ENCODE data around the gene ARFIP1.
A peak's percentile ranks its signal among the peaks of the same experiment; 100 is the strongest.
"Not testable (repeated sequence)": the region's sequence is repeated elsewhere in the genome, so short reads cannot be mapped to it uniquely, and the experiment has no call there.

ARFIP1 gene

DNA sequence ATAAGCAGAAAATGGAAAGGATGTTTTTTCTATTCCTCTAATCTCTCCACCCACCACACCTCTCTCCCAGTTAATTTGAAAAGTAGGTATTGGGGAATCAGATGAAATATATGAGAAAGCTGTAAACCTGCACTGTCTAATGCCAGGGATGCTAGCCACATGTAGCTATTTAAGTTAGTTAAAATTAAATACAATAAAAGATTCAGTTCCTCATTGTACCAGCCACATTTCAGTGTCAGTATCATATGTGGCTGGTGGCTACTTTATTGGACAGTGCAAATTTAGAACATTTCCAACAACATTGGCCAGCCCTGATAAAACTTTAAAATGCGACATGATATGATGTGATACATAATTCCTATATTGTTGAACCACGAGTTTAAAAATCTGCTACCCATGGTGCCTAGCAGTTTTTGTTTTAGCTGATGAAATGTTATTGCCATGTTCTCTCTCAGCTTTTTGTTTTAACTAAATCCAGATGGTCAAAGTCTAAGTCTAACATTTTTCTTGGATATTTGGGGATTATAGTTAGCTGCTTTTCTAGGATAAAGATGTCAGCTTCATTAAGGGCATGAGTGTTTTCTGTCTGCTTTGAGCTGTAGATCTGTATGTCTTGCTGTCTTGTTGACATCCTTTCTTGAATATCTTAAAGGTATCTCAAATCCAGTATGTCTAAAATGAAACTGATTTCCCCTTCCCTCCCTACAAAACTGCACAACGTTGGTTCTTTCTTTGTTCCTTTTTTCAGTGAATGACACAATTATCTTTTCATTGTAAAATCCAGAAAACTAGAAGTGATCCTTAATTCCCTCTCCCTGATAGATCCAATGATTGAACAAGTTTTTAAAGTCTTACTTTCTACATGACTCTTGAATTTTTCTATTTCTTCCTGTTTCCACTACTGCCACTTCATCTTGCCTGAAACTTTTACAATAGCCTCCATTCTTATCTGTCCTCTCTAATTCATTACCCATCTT is 6.2 kb downstream of the ARFIP1 start:
- DNase-seq (ENCODE audit: low spot score) = peak; percentile 9

DNA sequence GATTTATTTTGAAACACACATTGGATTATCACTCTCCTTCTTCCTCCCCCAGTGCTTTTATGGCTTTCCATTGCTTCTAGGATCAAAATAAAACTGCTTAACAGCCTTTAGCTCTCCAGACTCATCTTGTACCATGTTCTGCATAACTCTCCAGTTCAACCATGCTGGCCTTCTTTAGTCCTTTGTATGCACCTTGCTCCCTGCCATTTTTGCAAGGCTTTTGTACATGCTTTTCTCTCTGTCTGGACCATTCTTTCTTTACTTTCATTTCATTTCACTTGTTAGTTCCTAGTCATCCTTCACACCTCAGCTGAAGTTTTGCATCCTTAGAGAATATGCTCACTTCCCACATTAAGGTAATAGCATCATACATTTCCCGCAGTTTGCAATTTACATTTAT is 6.9 kb downstream of the ARFIP1 start:
- DNase-seq (ENCODE audit: low spot score) = no peak

DNA sequence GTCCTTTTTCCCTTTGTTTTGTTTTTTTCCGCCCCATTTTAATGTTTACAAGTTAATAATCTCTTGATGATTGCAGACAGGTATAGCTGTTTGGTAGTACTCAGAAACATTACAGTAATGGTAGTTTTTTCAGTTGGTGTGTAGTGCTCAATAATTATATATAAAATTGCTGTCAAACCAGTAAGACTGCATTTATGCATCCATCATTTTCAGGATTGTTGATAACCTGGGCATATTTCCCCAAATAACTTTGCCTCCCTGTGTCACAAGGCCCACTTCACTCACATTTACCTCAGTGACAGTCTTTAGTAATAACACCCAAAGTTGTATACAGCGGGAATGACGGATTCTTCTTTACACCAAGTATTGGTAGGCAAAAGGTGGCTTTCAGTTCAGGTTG is 16.1 kb downstream of the ARFIP1 start:
- DNase-seq (ENCODE audit: low spot score) = no peak

DNA sequence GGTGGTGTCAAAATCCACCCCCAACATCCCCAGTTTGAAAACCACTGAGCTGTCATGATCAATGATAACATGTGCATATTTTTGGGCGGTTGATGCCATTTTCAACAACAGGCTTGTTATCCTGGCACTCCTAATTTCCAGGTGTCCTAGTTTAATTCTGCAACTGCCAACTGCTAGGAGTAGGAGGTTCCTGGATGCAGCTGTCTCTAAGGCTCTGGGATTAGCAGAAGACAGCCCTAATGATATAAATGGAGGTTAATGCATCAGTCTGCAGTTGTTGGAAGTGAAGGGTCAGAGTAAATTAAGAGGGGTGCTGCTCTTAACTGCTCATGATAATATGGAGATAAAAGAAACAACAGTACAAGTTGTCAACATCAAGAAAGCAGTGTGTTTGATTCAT is 23.8 kb downstream of the ARFIP1 start:
- no peak for DNase-seq (ENCODE audit: low spot score)

DNA sequence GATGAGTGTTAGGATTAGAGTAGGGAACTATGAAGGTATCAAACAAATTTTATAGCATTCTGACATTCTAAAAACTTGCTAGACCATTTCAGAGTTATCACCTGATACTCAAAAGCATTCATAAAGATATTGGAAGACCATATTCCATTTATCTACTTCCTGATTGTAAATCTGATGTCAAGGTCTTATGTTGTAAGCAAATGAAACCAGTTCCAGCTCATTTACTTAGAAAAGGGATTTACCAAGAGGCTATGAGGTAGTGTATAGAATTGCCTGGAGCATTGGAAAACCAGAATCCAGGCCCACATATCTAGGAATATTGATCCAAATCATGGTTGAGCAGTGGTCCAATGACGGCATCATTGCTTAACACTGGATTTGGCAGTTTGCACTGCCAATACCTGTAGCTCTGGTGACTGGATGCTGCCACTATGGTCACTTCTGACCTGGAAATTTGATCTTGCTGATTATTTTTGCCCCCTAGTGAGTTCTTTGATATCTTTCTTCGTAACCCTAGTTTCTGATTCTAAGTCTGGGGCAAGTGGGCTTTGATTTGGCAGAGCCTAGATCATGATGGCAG is 25.4 kb downstream of the ARFIP1 start:
- no peak for DNase-seq (ENCODE audit: low spot score)

DNA sequence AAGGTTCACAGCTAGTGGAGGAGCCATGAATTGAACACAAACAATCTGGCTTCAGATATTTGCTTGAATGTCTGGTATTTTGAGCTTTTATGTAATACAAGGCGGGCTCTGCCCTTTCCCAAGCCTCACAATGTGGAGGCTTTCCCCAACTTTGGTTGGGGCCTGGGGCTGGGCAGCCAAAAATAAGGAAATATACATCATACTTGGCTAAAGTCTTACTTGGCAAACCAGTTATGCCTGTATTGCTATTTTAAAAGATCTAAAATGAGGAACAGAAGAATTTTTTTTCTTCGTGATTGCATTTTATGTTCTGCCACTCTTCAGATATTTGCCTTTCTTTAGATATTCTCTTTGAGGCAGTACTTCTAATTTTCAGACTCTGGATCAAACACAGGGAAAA is 26.1 kb downstream of the ARFIP1 start:
- no peak for DNase-seq (ENCODE audit: low spot score)

DNA sequence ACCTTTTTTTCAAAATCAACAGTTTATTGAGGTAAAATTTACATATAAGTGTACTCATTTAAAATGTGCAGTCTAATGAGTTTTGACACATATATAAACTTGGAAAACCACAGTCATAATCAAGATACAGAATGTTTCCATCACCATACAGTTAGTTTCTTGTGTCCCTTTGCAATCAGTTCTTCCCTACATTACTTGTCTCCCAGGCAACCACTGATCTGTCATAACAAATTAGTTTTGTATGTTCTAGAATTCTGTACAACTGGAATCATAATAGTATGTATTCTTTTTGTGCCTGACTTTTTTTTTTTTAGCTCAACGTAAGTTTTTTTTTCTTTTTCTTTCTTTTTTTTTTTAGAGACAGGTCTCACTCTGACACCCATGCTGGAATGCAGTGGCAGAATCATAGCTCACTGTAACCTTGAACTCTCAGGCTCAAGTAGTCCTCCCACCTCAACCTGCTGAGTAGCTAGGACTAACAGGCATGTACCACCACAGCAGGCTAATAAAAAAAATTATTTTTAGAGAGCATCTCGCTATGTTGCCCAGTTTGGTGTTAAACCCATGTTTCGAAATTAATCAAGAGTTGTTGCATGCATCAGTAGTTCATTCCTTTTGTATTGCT is 26.9 kb downstream of the ARFIP1 start:
- no peak for DNase-seq (ENCODE audit: low spot score)

DNA sequence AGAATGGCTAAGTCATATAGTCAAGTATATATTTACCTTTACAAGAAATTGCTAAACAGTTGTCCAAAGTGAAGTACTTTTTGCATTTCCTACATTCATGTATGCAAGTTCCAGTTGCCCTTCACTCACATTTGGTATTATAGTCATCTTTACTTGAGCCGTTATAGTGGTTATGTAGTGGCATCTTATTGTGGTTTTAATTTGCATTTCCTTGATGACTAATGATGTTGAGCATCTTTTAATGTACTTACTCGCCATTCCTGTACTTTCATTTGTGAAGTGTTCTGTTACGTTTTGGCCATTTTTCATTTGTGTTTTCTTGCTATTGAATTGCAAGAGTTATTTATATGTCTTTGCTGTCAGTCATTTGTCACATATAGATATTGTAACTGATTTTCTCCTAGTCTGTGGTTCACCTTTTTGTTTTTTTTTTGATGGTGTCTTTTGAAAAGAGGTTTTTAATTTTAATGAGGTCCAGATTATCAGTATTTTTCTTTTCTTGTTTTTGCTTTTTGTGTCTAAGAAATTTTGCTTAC is 27.6 kb downstream of the ARFIP1 start:
- no peak for DNase-seq (ENCODE audit: low spot score)

DNA sequence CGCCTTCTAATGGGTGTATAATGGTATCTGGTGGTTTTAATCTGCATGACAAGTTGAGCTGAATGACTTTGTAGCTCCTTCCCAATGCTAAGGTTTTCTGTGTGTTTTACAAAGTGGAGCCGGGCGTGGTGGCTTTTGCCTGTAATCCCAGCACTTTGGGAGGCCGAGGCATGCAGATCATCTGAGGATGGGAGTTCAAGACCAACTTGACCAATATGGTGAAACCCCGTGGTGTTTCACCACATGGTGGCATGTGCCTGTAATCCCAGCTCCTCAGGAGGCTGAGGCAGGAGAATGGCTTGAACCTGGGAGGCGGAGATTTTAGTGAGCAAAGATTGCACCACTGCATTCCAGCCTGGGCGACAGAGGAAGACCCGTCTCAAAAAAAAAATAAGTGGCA is 28.9 kb downstream of the ARFIP1 start:
- no peak for DNase-seq (ENCODE audit: low spot score)

DNA sequence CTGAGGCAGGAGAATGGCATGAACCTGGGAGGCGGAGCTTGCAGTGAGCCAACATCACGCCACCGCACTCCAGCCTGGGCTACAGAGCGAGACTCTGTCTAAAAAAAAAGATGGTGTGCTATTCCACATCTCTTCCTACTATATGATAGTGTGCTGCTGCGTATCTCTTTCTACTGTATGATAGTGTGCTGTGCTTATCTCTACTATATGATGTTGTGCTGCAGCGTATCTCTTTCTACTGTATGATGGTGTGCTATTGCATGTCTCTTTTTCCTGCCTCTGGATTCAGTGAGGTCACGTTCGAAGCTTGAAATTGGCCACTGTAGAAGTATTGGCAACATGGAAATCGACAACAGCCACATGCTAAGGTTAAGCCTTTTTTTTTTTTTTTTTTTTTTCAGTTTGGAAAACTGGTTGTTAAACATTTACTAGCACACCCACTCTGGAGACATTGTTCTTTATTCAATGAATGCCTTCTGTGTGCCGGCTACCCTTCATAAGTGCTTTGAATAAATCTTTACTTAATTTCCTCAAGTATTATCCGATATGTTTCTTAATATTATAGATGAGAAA is 31.0 kb downstream of the ARFIP1 start:
- no peak for DNase-seq (ENCODE audit: low spot score)

DNA sequence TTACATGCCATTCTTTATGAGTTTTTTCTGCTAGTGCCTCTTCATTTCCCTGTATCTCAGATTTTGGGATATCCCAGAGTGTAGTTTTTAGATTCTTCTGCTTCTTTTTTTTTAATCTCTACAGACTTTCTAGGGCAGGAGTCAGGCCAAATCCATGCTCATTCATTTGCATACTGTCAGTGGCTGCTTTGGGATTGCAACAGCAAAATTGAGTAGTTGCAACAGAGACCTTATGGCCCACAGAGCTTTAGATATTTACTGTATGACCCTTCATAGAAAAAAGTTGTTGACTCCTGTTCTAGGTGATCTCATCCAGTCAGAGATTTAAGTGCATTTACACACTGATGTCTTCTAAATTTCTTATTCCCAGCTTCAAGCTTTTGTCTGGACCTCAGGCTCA is 35.3 kb downstream of the ARFIP1 start:
- no peak for DNase-seq (ENCODE audit: low spot score)

DNA sequence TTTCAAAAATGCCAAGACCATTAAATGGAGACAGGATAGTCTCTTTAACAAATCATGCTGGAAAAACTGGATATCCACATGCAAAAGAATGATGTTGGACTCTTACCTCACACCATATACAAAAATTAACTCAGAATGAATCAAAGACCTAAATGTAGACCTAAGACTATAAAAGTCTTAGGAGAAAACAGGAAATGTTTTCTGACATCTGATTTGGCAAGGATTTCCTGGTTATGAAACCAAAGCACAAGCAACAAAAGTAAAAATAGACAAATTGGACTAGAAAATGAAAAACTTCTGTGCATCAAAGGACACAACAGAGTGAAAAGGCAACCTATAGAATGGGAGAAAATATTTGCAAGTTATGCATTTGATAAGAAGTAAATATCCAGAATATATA is 37.6 kb downstream of the ARFIP1 start:
- DNase-seq (ENCODE audit: low spot score) = no peak

DNA sequence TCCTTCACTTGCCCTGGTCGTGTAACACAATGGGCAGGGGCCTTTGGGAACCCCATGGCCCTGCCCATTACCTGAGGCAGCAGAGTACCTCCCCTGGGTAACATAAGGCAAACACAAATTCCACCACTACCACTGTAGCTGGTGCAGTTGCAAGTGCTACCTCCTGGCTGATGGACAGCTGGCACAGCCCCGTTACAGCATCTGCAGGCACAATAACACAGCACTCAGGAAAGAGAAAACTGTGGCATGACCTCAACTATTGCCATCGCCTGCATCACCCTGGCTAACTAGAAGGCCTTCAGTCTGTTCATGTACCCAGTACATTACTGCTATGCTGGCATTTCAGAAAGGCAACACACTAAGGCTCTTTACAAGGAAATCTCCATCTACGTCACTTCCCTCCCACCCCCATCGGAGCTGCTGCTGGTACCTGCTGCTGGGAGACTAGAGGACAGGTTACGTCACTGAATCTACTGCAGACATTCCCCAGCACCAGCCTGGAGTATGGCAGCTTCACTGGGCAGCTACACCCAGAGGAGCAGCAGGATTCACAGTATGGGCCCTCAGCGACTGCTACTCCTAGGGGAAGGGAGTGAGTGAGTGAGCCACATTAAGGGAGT is 39.4 kb downstream of the ARFIP1 start:
- DNase-seq (ENCODE audit: low spot score) = no peak

DNA sequence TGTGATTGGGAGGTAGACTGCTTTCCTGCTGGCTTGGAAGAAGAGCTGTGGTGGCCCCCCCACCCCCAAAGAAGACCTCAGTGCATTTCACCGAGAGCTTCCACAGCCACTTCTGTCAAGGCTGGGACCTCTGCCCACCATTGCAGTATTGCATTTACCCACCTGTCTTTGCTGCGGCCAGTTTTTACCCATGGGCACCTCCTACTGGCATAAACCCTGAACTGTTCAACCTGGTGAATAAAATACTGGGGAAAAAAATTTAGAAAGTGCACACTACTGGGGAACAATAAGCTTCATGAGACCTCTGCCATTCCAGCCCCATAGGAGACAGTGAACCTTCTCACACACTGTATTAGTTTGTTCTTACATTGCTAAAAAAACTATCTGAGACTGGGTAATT is 40.3 kb downstream of the ARFIP1 start:
- no peak for DNase-seq (ENCODE audit: low spot score)

DNA sequence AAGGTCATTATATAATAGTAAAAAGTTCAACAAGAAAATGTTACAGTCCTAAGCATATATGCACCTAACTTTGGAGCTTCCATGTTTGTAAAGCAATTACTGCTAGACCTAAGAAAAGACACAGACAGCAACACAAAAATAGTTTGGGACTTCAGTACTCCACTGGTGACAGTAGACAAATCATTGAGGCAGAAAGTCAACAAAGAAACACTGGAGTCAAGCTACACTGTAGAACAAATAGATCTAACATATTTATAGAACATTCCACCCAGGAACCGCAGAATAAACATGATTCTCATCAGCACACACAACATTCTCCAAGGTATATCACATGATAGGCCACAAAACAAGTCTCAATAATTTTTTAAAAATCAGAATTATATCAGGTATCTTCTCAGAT is 42.6 kb downstream of the ARFIP1 start:
- DNase-seq (ENCODE audit: low spot score) = no peak

DNA sequence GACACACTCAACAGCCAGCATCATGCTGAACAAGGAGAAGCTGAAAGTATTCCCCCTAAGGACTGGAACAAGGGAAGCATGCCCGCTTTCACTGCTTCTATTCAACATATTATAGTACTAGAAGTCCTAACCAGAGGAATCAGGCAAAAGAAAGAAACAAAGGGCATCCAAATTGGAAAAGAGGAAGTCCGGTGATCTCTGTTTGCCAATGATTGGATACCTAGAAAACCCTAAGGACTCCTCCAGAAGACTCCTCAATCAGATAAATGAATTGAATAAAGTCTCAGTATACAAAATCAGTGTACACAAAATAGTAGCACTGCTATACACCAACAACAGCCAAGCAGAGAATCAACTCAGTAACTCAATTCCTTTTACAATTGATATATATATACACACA is 44.8 kb downstream of the ARFIP1 start:
- no peak for DNase-seq (ENCODE audit: low spot score)

DNA sequence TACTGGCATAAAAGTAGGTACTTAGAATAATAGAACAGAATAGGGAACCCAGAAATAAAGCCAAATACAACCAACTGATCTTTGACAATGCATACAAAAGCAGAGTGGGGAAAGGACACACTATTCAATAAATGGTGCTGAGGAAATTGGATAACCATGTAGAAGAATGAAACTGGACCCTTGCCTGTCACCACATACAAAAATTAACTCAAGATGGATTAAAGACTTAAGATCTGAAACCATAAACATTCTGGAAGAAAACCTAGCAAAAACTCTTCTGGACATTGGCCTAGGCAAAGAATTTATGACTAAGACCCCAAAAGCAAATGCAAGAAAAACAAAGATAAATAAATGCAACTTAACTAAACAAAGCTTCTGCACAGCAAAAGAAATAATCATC is 45.6 kb downstream of the ARFIP1 start:
- no peak for DNase-seq (ENCODE audit: low spot score)

DNA sequence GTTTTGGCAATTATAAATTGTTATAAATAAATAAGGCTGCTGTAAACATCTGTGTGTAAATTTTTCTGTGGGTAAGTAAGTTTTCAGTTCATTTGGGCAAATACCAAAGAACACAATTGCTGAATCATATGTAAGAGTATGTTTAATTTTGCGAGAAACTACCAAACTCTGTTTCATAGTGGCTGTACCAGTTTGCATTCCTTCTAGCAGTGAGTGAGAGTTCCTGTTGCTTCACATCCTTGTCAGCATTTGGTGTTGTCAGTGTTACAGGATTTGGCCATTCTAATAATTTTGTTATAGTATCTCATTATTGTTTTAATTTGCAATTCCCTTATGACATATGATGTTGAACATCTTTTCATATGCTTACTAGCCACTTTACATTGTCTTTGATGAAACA is 48.4 kb downstream of the ARFIP1 start:
- no peak for DNase-seq (ENCODE audit: low spot score)

DNA sequence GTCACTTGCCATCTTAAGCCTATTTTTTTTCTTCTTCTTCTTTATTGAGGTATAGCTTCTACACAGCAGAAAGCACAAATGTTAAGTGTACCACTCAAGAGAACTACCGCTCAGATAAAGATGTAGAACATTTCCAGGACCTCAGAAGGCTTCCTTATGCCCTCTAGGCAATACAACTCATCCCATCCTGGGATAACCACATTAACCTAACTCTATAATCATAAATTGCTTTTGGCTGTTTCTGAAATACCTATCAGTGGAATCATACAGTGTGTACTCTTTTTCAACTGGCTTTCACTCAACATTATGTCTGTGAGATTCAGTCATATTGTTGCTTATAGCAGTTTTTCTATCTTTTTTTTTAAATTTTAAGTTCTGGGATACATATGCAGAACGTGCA is 51.7 kb downstream of the ARFIP1 start:
- peak; percentile 4 for DNase-seq (ENCODE audit: low spot score)

DNA sequence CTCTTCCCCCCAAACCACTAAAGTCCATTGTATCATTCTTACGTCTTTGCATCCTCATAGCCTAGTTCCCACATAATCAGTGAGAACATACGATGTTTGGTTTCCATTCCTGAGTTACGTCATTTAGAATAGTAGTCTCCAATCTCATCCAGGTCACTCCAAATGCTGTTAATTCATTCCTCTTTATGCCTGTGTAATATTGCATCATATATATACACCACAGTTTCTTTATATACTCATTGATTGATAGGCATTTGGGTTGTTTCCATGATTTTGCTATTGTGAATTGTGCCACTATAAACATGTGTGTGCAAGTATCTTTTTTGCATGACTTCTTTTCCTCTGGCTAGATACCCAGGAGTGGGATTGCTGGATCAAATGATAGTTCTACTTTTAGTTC is 57.2 kb downstream of the ARFIP1 start:
- no peak for DNase-seq (ENCODE audit: low spot score)

DNA sequence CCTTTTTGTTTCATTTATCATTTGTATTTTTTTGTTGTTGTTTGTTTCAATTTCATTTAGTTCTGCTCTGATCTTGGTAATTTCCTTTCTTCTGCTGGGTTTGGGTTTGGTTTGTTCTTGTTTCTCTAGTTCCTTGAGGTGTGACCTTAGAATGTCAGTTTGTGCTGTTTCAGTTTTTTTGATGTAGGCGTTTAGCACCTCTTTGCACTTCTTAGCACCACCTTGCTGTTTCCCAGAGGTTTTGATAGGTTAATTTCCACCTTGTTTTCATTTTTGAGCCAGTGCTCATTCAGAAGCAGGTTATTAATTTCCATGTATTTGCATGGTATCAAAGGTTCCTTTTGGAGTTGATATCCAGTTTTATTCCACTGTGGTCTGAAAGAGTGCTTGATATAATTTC is 60.0 kb downstream of the ARFIP1 start:
- DNase-seq (ENCODE audit: low spot score) = not testable (repeated sequence)

DNA sequence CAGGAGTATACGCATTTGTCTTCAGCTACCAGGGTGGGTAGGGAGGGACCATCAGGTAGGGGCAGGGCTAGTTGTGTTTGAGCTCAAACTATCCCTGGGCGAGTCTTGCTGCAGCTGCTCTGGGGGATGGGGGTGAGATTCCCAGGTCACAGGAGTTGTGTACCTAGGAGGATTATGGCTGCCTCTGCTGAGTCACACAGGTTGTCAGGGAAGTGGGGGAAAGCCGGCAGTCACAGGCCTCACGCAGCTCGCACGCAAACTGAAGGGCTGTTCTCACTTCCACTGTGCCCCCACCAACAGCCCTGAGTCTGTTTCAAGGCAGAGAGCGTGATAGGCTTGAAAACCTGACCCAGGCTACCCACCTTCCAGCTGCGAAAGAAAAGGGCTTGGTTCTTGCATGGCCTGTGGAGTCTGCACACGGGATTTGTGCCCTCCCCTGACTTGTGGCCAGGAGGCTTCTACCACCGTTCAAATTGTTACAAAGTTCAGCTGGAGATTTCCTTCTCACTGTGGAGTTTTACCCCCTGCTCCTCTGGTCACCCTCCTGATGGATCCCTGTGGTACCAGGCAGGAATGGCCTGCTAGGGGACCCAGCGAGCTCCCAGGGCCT is 63.8 kb downstream of the ARFIP1 start:
- no peak for DNase-seq (ENCODE audit: low spot score)

Data from AG08395 (cell line).